Liver (tissue), 9 donors: ENCODE data around the gene THSD4. TPM values are rescaled to one million over a fixed set of nuclear protein-coding genes. Genes with fewer than 3 reads are reported as not detected.

Experiments
- DNase-seq: peaks from one replicate; pipeline ENCODE4 v3.0.0-alpha.2; 2017; ENCODE audit warnings: low spot score
- H3K27ac ChIP-seq, 2 donors: one replicate each; pipeline ENCODE4 v1.7.0; 2013; ENCODE audit warnings: inconsistent platforms in 2 of 2, low read length in 2 of 2, control low read depth in 1 of 2, low read depth in 1 of 2, mild to moderate bottlenecking in 1 of 2
- H3K27me3 ChIP-seq, 4 donors: one replicate each; pipeline versions ENCODE4 v1.6.1 to v1.7.0; 2013; ENCODE audit warnings: low read length in 3 of 4, inconsistent platforms in 1 of 4, mild to moderate bottlenecking in 1 of 4, moderate library complexity in 1 of 4; ENCODE audit not compliant: control insufficient read depth in 4 of 4, insufficient read depth in 4 of 4
- H3K36me3 ChIP-seq, 4 donors: one replicate each; pipeline versions ENCODE4 v1.6.1 to v1.7.0; 2013; ENCODE audit warnings: low read length in 3 of 4, mild to moderate bottlenecking in 3 of 4, low read depth in 1 of 4, moderate library complexity in 1 of 4; ENCODE audit not compliant: control insufficient read depth in 4 of 4, insufficient read depth in 3 of 4
- H3K4me1 ChIP-seq, 4 donors: one replicate each; pipeline versions ENCODE4 v1.6.1 to v1.7.0; 2013; ENCODE audit warnings: low read length in 3 of 4, mild to moderate bottlenecking in 3 of 4, moderate library complexity in 1 of 4; ENCODE audit not compliant: control insufficient read depth in 4 of 4, insufficient read depth in 4 of 4
- H3K4me3 ChIP-seq, 3 donors: one replicate each; pipeline versions ENCODE4 v1.6.1 to v1.7.0; 2013; ENCODE audit warnings: low read length in 3 of 3, control low read depth in 1 of 3, low read depth in 1 of 3, mild to moderate bottlenecking in 1 of 3
- H3K9ac ChIP-seq, 2 donors: one replicate each; pipeline ENCODE4 v1.7.0; 2013; ENCODE audit warnings: low read length in 2 of 2, mild to moderate bottlenecking in 2 of 2, moderate library complexity in 2 of 2, control low read depth in 1 of 2, low read depth in 1 of 2
- H3K9me3 ChIP-seq, 4 donors: one replicate each; pipeline versions ENCODE4 v1.6.1 to v1.7.0; 2013; ENCODE audit warnings: low read length in 3 of 4; ENCODE audit not compliant: control insufficient read depth in 4 of 4
- CTCF ChIP-seq: fragments of 150-350 bp; IDR thresholded peaks from 2 replicates; pipeline ENCODE4 v1.5.1; 2017; ENCODE audit warnings: improper control_type of control experiment, low read depth, low read length; ENCODE audit not compliant: missing input control
- EGR1 ChIP-seq, 2 donors: IDR thresholded peaks; 2 replicates each; pipeline ENCODE4 v1.6.1; 2016 to 2018; ENCODE audit warnings: antibody characterized with exemption in 2 of 2, low read depth in 2 of 2
- FOXA1 ChIP-seq: IDR thresholded peaks from 2 replicates; pipeline ENCODE4 v1.6.1; 2016; ENCODE audit warnings: antibody characterized with exemption
- FOXA2 ChIP-seq: IDR thresholded peaks from 2 replicates; pipeline ENCODE4 v1.6.1; 2016; ENCODE audit warnings: antibody characterized with exemption
- GABPA ChIP-seq, 2 donors: IDR thresholded peaks in 1 of 2; conservative IDR thresholded peaks in 1 of 2; 2 replicates each; pipeline ENCODE4 v1.6.1; 2016; ENCODE audit warnings: antibody characterized with exemption in 2 of 2, mild to moderate bottlenecking in 1 of 2, moderate library complexity in 1 of 2
- HNF4A ChIP-seq, 2 donors: conservative IDR thresholded peaks; 2 replicates each; pipeline ENCODE4 v1.6.1; 2016; ENCODE audit warnings: antibody characterized with exemption in 2 of 2, mild to moderate bottlenecking in 2 of 2
- HNF4G ChIP-seq: IDR thresholded peaks from 2 replicates; pipeline ENCODE4 v1.6.1; 2016; ENCODE audit warnings: antibody characterized with exemption
- JUND ChIP-seq, 2 donors: IDR thresholded peaks; 2 replicates each; pipeline ENCODE4 v1.6.1; 2016; ENCODE audit warnings: antibody characterized with exemption in 2 of 2
- MAX ChIP-seq: IDR thresholded peaks from 2 replicates; pipeline ENCODE4 v1.6.1; 2016; ENCODE audit warnings: antibody characterized with exemption
- NR2F2 ChIP-seq: IDR thresholded peaks from 2 replicates; pipeline ENCODE4 v1.6.1; 2016; ENCODE audit warnings: antibody characterized with exemption
- RAD21 ChIP-seq, 2 donors: IDR thresholded peaks; 2 replicates each; pipeline ENCODE4 v1.6.1; 2016; ENCODE audit warnings: antibody characterized with exemption in 2 of 2, mild to moderate bottlenecking in 2 of 2
- REST ChIP-seq: IDR thresholded peaks from 2 replicates; pipeline ENCODE4 v1.6.1; 2016; ENCODE audit warnings: antibody characterized with exemption, mild to moderate bottlenecking
- RXRA ChIP-seq, 2 donors: IDR thresholded peaks; 2 replicates each; pipeline ENCODE4 v1.6.1; 2017 to 2018; ENCODE audit warnings: antibody characterized with exemption in 2 of 2, mild to moderate bottlenecking in 1 of 2
- SP1 ChIP-seq: IDR thresholded peaks from 2 replicates; pipeline ENCODE4 v1.6.1; 2018; ENCODE audit warnings: antibody characterized with exemption, mild to moderate bottlenecking
- TAF1 ChIP-seq: conservative IDR thresholded peaks from 2 replicates; pipeline ENCODE4 v1.6.1; 2016; ENCODE audit warnings: antibody characterized with exemption, mild to moderate bottlenecking
- YY1 ChIP-seq: IDR thresholded peaks from 2 replicates; pipeline ENCODE4 v1.6.1; 2016; ENCODE audit warnings: antibody characterized with exemption, mild to moderate bottlenecking
- ZBTB33 ChIP-seq: IDR thresholded peaks from 2 replicates; pipeline ENCODE4 v1.6.1; 2016; ENCODE audit warnings: antibody characterized with exemption
- WGBS: extraction: QIAGEN DNeasy Blood & Tissue Kit; methylation state at CpG from one replicate; pipeline ENCODE4 v1.1.7; 2013; 5-methylcytosine and 5-hydroxymethylcytosine counted together
- polyA plus RNA-seq, 2 donors: library from polyadenylated mRNA; stranded (reverse) in 1 of 2; unstranded in 1 of 2; fragments of 200-250 nt in 1 of 2; fragments of >200 nt in 1 of 2; fragmentation: Nextera tagmentation in 1 of 2; extraction: Ambion mirVana in 1 of 2; gene quantifications; one replicate each; pipeline versions ENCODE4 v1.2.1 to v1.2.3, GENCODE V29; 2013 to 2015
- total RNA-seq, 2 donors: library from RNA; depleted of rRNA; stranded (reverse); fragments of >200 nt; gene quantifications; one replicate each; pipeline ENCODE4 v1.2.3, GENCODE V29; 2014
- donor health status: healthy.
- donor health status: healthy.
- donor health status: healthy.
- donor health status: healthy.
- donor health status: healthy.

THSD4 gene
- total and polyA plus RNA-seq, 4 donors, result 0.23 to 11.5 (median 1.9) TPM

- Histone ChIP-seq H3K27me3 (no peaks in the 10 kb centered on the region), H3K27ac (no peak overlapping the region), H3K4me3 (no peak overlapping the region), H3K4me1 (peaks cover 0 to 17% (median 9%) of the 10 kb centered on the region in 4 donors), H3K9me3 (no peaks in the 10 kb centered on the region), H3K36me3 (no peaks in the 10 kb centered on the region), H3K9ac (no peak overlapping the region)
- TF ChIP-seq NR2F2, result no peak
- no peak for DNase-seq
- WGBS, result 97% methylated on average over 3 of the region's 3 CpGs
These were observed 594.6 kb downstream of the THSD4 start for GRCh38 chr15:71709808-71710418.

- no peak for DNase-seq
- Histone ChIP-seq H3K36me3 (no peaks in the 10 kb centered on the region), H3K9me3 (no peaks in the 10 kb centered on the region), H3K27me3 (no peaks in the 10 kb centered on the region), H3K9ac (no peak overlapping the region), H3K27ac (no peak overlapping the region), H3K4me3 (no peak overlapping the region), H3K4me1 (peaks cover 0 to 11% (median 6%) of the 10 kb centered on the region in 4 donors)
- no peak for TF ChIP-seq CTCF
- no peak for TF ChIP-seq REST
- no peak for TF ChIP-seq HNF4G
- no peak for TF ChIP-seq ZBTB33
- TF ChIP-seq EGR1 (IDR thresholded peaks at IDR 0.05; ENCODE audit: low read depth in 2 of 2), result no peak
- TF ChIP-seq MAX, result no peak
- no peak for TF ChIP-seq YY1
- no peak for TF ChIP-seq NR2F2
- TF ChIP-seq FOXA1, result no peak
- no peak for TF ChIP-seq RXRA (IDR thresholded peaks at IDR 0.05)
- TF ChIP-seq TAF1, result no peak
- TF ChIP-seq RAD21 (IDR thresholded peaks at IDR 0.05), result no peak
- no peak for TF ChIP-seq HNF4A (conservative IDR thresholded peaks at IDR 0.05)
- TF ChIP-seq SP1, result no peak
- TF ChIP-seq FOXA2, result no peak
- TF ChIP-seq GABPA (IDR thresholded peaks at IDR 0.05 in 1 of 2, conservative IDR thresholded peaks at IDR 0.05 in 1 of 2), result no peak
- no peak for TF ChIP-seq JUND (IDR thresholded peaks at IDR 0.05)
These were observed 596.9 kb downstream of the THSD4 start for GRCh38 chr15:71712182-71712581.
